T-cell (primary cell): ENCODE data around the gene FSD2. TPM values are rescaled to one million over a fixed set of nuclear protein-coding genes. Genes with fewer than 3 reads are reported as not detected.

Experiments used
- ATAC-seq, 4 experiments: fragments of 200-7000 bp in 3 of 4; fragments of 150-1000 bp in 1 of 4; cut with Tn5 transposase; replicated peaks in 1 of 4; 1 replicate in 3 of 4; 2 replicates in 1 of 4; pipeline ENCODE4 v1.10.0; 2021; ENCODE audit warnings: moderate library complexity in 3 of 4, mild to moderate bottlenecking in 2 of 4, moderate number of reproducible peaks in 1 of 4
- CTCF ChIA-PET, 2 donors: fragments of 300-600 bp; sonication (Branson Sonifier 250); formaldehyde crosslinking; loops; one replicate each; lab custom pipeline; 2022; ENCODE audit warnings: antibody characterized with exemption in 2 of 2; lab: Charles Lee
- POLR2A ChIA-PET, 2 donors: fragments of 300-600 bp; sonication (Branson Sonifier 250); formaldehyde crosslinking; loops; one replicate each; lab custom pipeline; 2022; ENCODE audit warnings: antibody characterized with exemption in 2 of 2; lab: Charles Lee
- DNase-seq, 35 experiments: peaks; one replicate each; pipeline versions ENCODE4 v3.0.0 to v3.0.0-alpha.2; 2013 to 2023
- H3K27ac ChIP-seq: one replicate; pipeline ENCODE4 v1.5.1; 2013; ENCODE audit warnings: low read length
- H3K27me3 ChIP-seq, 2 experiments: replicated peaks in 1 of 2; 1 replicate in 1 of 2; 2 replicates in 1 of 2; pipeline versions ENCODE4 v1.6.1 to v1.7.0; 2013; ENCODE audit warnings: low read length in 1 of 2, mixed read lengths in 1 of 2; ENCODE audit not compliant: control insufficient read depth in 2 of 2, insufficient read depth in 2 of 2; ENCODE audit errors: extremely low read depth in 1 of 2
- H3K36me3 ChIP-seq, 2 donors: 1 replicate in 1 of 2; 2 replicates in 1 of 2; pipeline versions ENCODE4 v1.6.1 to v1.7.0; 2013; ENCODE audit warnings: low read length in 1 of 2; ENCODE audit not compliant: control insufficient read depth in 2 of 2, insufficient read depth in 1 of 2; ENCODE audit errors: extremely low read depth in 1 of 2
- H3K4me1 ChIP-seq, 2 experiments: 1 replicate in 1 of 2; 2 replicates in 1 of 2; pipeline versions ENCODE4 v1.6.1 to v1.7.0; 2013; ENCODE audit warnings: low read length in 2 of 2, mixed read lengths in 1 of 2; ENCODE audit not compliant: insufficient read depth in 2 of 2, control insufficient read depth in 1 of 2; ENCODE audit errors: extremely low read depth in 1 of 2
- H3K4me3 ChIP-seq, 2 donors: 1 replicate in 1 of 2; 2 replicates in 1 of 2; pipeline versions ENCODE4 v1.5.1 to v1.7.0; 2013; ENCODE audit warnings: mild to moderate bottlenecking in 2 of 2, low read length in 1 of 2, moderate library complexity in 1 of 2; ENCODE audit not compliant: control insufficient read depth in 1 of 2; ENCODE audit errors: extremely low read depth in 1 of 2
- H3K9me3 ChIP-seq: 2 replicates; pipeline ENCODE4 v1.7.0; 2013
- H3K27ac Mint-ChIP-seq, 2 donors: one replicate each; pipeline ENCODE4 v1.8.0; 2020 to 2021; ENCODE audit warnings: mild to moderate bottlenecking in 2 of 2, mixed read lengths in 2 of 2
- H3K27me3 Mint-ChIP-seq, 2 donors: one replicate each; pipeline ENCODE4 v1.8.0; 2021 to 2022; ENCODE audit warnings: mixed read lengths in 2 of 2
- H3K36me3 Mint-ChIP-seq: one replicate; pipeline ENCODE4 v1.8.0; 2021; ENCODE audit warnings: mixed read lengths
- H3K4me1 Mint-ChIP-seq, 3 donors: one replicate each; pipeline ENCODE4 v1.8.0; 2020 to 2022; ENCODE audit warnings: mixed read lengths in 3 of 3, mild to moderate bottlenecking in 1 of 3
- H3K4me3 Mint-ChIP-seq, 3 donors: one replicate each; pipeline ENCODE4 v1.8.0; 2020 to 2022; ENCODE audit warnings: mild to moderate bottlenecking in 3 of 3, mixed read lengths in 3 of 3, moderate library complexity in 3 of 3
- H3K9me3 Mint-ChIP-seq, 3 donors: one replicate each; pipeline ENCODE4 v1.8.0; 2020 to 2022; ENCODE audit warnings: mixed read lengths in 3 of 3
- WGBS: methylation state at CpG from one replicate; pipeline ENCODE4 v1.1.5; 2013; ENCODE audit warnings: missing lambda C conversion rate; ENCODE audit not compliant: insufficient coverage; 5-methylcytosine and 5-hydroxymethylcytosine counted together
- total RNA-seq, 35 experiments: library from RNA in 6 of 35; stranded (reverse) in 6 of 35; fragments of 120-200 nt in 1 of 35; gene quantifications; one replicate each; pipeline versions ENCODE4 v1.2.1 to v1.2.4 and lab custom pipeline; 2013 to 2026

The FSD2 gene
- total RNA-seq, 5 donors from 2014 or later (not counting 1 experiment from before 2014, with no cell fraction given): not detected

- CTCF ChIA-PET: no interaction called here
- Histone ChIP-seq H3K4me1 (peaks cover 0 to under 1% of the 10 kb centered on the region in 2 experiments), H3K4me3 (no peak overlapping the region), H3K27me3 (no peaks in the 10 kb centered on the region), H3K9me3 (no peaks in the 10 kb centered on the region), H3K27ac (no peak overlapping the region), H3K36me3 (peaks cover 7 to 24% of the 10 kb centered on the region in 2 donors)
- ATAC-seq: no peak
- Mint-ChIP-seq H3K4me3 (no peak overlapping the region), H3K9me3 (peaks cover 3 to 8% (median 4%) of the 10 kb centered on the region in 3 donors), H3K4me1 (peaks cover 6 to 20% (median 10%) of the 10 kb centered on the region in 3 donors), H3K36me3 (peaks cover 35% of the 10 kb centered on the region), H3K27ac (no peak overlapping the region), H3K27me3 (no peaks in the 10 kb centered on the region)
- POLR2A ChIA-PET: no interaction called here
- WGBS: no CpG with 5 or more reads among the region's 4 CpGs
- DNase-seq: no peak
Measured at GRCh38 chr15:82840166-82840565, 34.3 kb upstream of the FSD2 start.

- ATAC-seq: no peak
- no peaks in the 10 kb centered on the region for H3K9me3 ChIP-seq
- no peaks in the 10 kb centered on the region for H3K4me1 ChIP-seq
- H3K27ac Mint-ChIP-seq: no peak overlapping the region
- no peak overlapping the region for H3K4me3 Mint-ChIP-seq
- H3K27ac ChIP-seq: no peak overlapping the region
- H3K4me3 ChIP-seq: no peak overlapping the region
- POLR2A ChIA-PET: no interaction called here
- CTCF ChIA-PET: no interaction called here
- H3K27me3 ChIP-seq: no peaks in the 10 kb centered on the region
- H3K36me3 Mint-ChIP-seq: peaks cover 44% of the 10 kb centered on the region
- no peaks in the 10 kb centered on the region for H3K27me3 Mint-ChIP-seq
- peaks cover 3 to 8% (median 4%) of the 10 kb centered on the region in 3 donors for H3K9me3 Mint-ChIP-seq
- peaks cover 7 to 31% of the 10 kb centered on the region in 2 donors for H3K36me3 ChIP-seq
- H3K4me1 Mint-ChIP-seq: peaks cover 0 to 13% (median 3%) of the 10 kb centered on the region in 3 donors
- DNase-seq: no peak
Measured at GRCh38 chr15:82839136-82839535, 33.3 kb upstream of the FSD2 start.

- H3K27ac ChIP-seq: no peak overlapping the region
- Mint-ChIP-seq H3K36me3 (peaks cover 48% of the 10 kb centered on the region), H3K4me3 (no peak overlapping the region), H3K9me3 (peaks cover 2 to 5% (median 3%) of the 10 kb centered on the region in 3 donors), H3K27ac (no peak overlapping the region), H3K4me1 (peaks cover 2 to 8% (median 2%) of the 10 kb centered on the region in 3 donors), H3K27me3 (no peaks in the 10 kb centered on the region)
- peak in 2 of 4 experiments; percentile 21 to 38 for ATAC-seq
- no peaks in the 10 kb centered on the region for H3K9me3 ChIP-seq
- ChIA-PET POLR2A (no interaction called here), CTCF (no interaction called here)
- H3K27me3 ChIP-seq: no peaks in the 10 kb centered on the region
- no peak for DNase-seq
- no peak overlapping the region for H3K4me3 ChIP-seq
- 97% methylated on average over 8 of the region's 14 CpGs for WGBS
- H3K36me3 ChIP-seq: peaks cover 10 to 40% of the 10 kb centered on the region in 2 donors
- H3K4me1 ChIP-seq: no peaks in the 10 kb centered on the region
Measured at GRCh38 chr15:82838096-82838735, 32.3 kb upstream of the FSD2 start.

- ATAC-seq (peak in 1 of 4 experiments; percentile 5), DNase-seq (peak in 1 of 35 experiments; percentile 7)
- Histone ChIP-seq H3K4me3 (no peak overlapping the region), H3K4me1 (no peaks in the 10 kb centered on the region), H3K36me3 (peaks cover 14 to 67% of the 10 kb centered on the region in 2 donors), H3K9me3 (no peaks in the 10 kb centered on the region), H3K27ac (no peak overlapping the region), H3K27me3 (no peaks in the 10 kb centered on the region)
- ChIA-PET CTCF (no interaction called here), POLR2A (no interaction called here)
- H3K36me3 Mint-ChIP-seq: peaks cover 66% of the 10 kb centered on the region
- peaks cover 0 to 3% (median 2%) of the 10 kb centered on the region in 3 donors for H3K9me3 Mint-ChIP-seq
- H3K27me3 Mint-ChIP-seq: no peaks in the 10 kb centered on the region
- no peak overlapping the region for H3K4me3 Mint-ChIP-seq
- no peak overlapping the region for H3K27ac Mint-ChIP-seq
- H3K4me1 Mint-ChIP-seq: peaks cover 22 to 29% (median 24%) of the 10 kb centered on the region in 3 donors
- 98% methylated on average over 4 of the region's 7 CpGs for WGBS
Measured at GRCh38 chr15:82835391-82835917, 29.6 kb upstream of the FSD2 start.

GRCh38 chr15:82833362-82833682, 27.5 kb upstream of the FSD2 start:
- H3K27ac ChIP-seq: no peak overlapping the region
- ATAC-seq (peak in 1 of 4 experiments; percentile 6), DNase-seq (peak in 1 of 35 experiments; percentile 5)
- WGBS: 95% methylated on average over 2 of the region's 4 CpGs
- Mint-ChIP-seq H3K9me3 (peaks cover 0 to 3% (median 0%) of the 10 kb centered on the region in 3 donors), H3K27ac (peak overlapping the region in 1 of 2 donors; percentile 36), H3K4me3 (no peak overlapping the region), H3K36me3 (peaks cover 80% of the 10 kb centered on the region), H3K27me3 (no peaks in the 10 kb centered on the region), H3K4me1 (peaks cover 24 to 31% (median 27%) of the 10 kb centered on the region in 3 donors)
- H3K4me3 ChIP-seq: no peak overlapping the region
- POLR2A ChIA-PET: interaction anchor here (0.7 to 0.9 kb wide), 3 partner anchors 22 to 70 kb away, joined by 4 to 5 read pairs (median 4); no protein-coding TSS in a partner anchor
- peaks cover 14 to 82% of the 10 kb centered on the region in 2 donors for H3K36me3 ChIP-seq
- H3K4me1 ChIP-seq: no peaks in the 10 kb centered on the region
- no peaks in the 10 kb centered on the region for H3K27me3 ChIP-seq
- CTCF ChIA-PET: interaction anchor here in 1 of 2 donors (0.7 kb wide), 1 partner anchor 52 kb away, joined by 3 read pairs; no protein-coding TSS in a partner anchor
- H3K9me3 ChIP-seq: no peaks in the 10 kb centered on the region

- ATAC-seq (peak; percentile 5 to 62 (median 47)), DNase-seq (peak in 3 of 35 experiments; percentile 3 to 27 (median 17))
- Mint-ChIP-seq H3K27ac (peak overlapping the region in 1 of 2 donors; percentile 59), H3K4me3 (no peak overlapping the region), H3K27me3 (no peaks in the 10 kb centered on the region), H3K36me3 (peaks cover 80% of the 10 kb centered on the region), H3K9me3 (peaks cover 0 to 3% (median 0%) of the 10 kb centered on the region in 3 donors), H3K4me1 (peaks cover 22 to 31% (median 24%) of the 10 kb centered on the region in 3 donors)
- ChIA-PET POLR2A (interaction anchor here in 1 of 2 donors (0.6 to 0.9 kb wide), 2 partner anchors 22 to 234 kb away, joined by 5 read pairs; no protein-coding TSS in a partner anchor), CTCF (interaction anchor here (0.6 to 0.7 kb wide), 2 partner anchors 52 to 66 kb away, joined by 3 to 4 read pairs; no protein-coding TSS in a partner anchor)
- Histone ChIP-seq H3K36me3 (peaks cover 17 to 88% of the 10 kb centered on the region in 2 donors), H3K4me3 (no peak overlapping the region), H3K4me1 (no peaks in the 10 kb centered on the region), H3K9me3 (no peaks in the 10 kb centered on the region), H3K27me3 (no peaks in the 10 kb centered on the region), H3K27ac (no peak overlapping the region)
- WGBS: 74% methylated on average over 9 of the region's 13 CpGs
Measured at GRCh38 chr15:82832601-82833361, 26.9 kb upstream of the FSD2 start.
